LNCaP clone FGC (cell line): ENCODE data around the gene WDFY2.
A peak's percentile ranks its signal among the peaks of the same experiment; 100 is the strongest.
"Not testable (repeated sequence)": the region's sequence is repeated elsewhere in the genome, so short reads cannot be mapped to it uniquely, and the experiment has no call there.

Experiments
- DNase-seq: peaks from one replicate; pipeline ENCODE4 v3.0.0-alpha.2; 2011; ENCODE audit warnings: low read depth
- H3K4me3 ChIP-seq: 2 replicates; pipeline ENCODE4 v1.5.1; 2011; ENCODE audit warnings: mild to moderate bottlenecking, low read depth, low read length, control low read depth
- CTCF ChIP-seq: IDR thresholded peaks from 2 replicates; pipeline ENCODE4 v1.5.1; 2012; ENCODE audit warnings: mild to moderate bottlenecking; ENCODE audit not compliant: control insufficient read depth, insufficient read depth; ENCODE audit errors: extremely low read depth

WDFY2 gene

GRCh38 chr13:51585696-51586095 lies 1.4 kb downstream of the WDFY2 start:
- no peak for TF ChIP-seq CTCF
- H3K4me3 ChIP-seq, result peak overlapping the region; percentile 84
- DNase-seq, result no peak

DNA sequence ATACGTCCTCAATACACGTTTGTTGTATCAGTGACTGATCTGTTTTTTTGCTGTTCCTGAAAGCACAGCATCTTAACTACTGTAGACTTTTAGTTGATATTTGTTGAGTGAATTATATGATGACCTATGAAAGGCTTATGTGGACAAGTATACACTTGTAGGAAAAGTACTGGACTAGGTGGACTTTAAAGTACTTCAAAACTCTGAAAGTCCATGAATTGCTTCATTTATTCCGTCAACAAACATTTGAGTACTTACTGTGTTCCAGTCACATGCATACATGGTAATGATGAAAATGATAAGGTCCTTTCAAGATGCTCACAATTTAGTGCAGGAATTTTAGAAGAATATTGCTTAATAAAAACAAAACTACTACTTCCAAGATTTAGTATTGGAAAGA lies 3.1 kb downstream of the WDFY2 start:
- no peak overlapping the region for H3K4me3 ChIP-seq
- no peak for DNase-seq
- TF ChIP-seq CTCF, result no peak

- TF ChIP-seq CTCF, result no peak
- DNase-seq, result no peak
- no peak overlapping the region for H3K4me3 ChIP-seq
Measured at GRCh38 chr13:51588406-51588949, 4.2 kb downstream of the WDFY2 start.

GRCh38 chr13:51589793-51590192 lies 5.5 kb downstream of the WDFY2 start:
- no peak for DNase-seq
- TF ChIP-seq CTCF, result no peak
- H3K4me3 ChIP-seq, result no peak overlapping the region

DNA sequence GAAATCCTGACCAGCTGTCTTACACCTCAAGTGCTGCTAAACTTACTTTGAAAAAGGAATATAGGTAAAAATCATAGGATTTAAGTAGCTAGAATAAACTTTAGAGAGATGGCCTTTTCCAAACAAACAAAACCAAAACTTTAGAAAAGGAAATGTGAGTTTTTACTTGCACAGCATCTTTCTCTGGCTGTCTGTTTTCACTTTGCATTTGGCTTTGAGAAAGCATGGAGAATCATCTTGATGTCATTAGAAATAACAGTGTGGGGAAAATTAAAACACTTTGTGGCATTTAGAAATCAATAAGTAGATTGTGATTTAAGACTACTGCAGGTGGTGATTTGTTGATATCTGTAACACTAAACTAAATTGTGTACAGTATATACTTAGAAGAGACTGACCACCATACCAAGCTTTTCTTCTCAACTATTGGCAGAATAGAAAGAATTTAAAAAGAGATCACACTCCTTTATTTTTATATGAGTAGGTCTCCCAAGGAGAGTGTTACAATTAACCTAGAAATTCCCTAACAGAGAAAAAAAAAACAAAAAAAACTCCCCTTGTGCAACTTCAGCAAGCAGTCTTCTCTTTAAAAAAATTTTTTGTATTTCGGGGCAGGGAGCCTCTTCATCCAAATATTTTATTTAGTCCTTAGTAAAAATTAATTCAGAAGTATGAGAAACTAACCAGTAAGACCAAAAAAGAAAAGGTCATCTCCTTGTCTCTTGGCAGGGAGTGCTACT lies 6.1 kb downstream of the WDFY2 start:
- no peak for TF ChIP-seq CTCF
- no peak overlapping the region for H3K4me3 ChIP-seq
- no peak for DNase-seq

DNA sequence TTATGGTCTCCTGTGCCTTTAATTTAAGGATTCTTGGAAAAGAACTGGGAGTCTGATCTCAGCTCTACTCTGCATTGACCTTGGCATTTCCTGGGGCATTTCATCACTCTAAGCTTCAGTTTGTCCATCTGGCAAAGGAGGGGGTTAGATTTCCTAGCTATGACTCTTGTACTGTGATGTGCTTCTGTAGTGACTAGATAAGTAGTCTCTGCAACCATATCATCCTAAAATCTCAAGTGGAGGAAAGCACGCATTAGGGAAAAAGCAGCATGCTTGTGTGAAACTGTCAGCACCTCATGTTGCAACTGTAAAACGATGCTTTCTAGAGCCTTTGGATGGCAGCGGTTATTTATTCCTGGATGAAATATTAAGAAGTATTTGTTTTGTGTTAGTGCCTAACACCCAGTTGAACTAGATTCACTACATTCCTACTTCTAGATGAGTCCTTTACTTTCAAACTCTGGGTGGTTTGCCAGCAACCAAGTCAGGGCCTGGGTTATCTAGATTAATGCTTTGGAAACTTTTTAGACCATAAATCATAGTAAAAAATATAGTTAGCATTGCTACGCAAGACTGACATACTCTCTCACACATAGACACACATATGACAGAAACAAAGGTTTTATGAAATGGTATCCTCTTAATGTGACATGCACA lies 6.8 kb downstream of the WDFY2 start:
- DNase-seq, result peak; percentile 81
- TF ChIP-seq CTCF, result no peak
- H3K4me3 ChIP-seq, result peak overlapping the region; percentile 12; the same call in 1 of the 2 replicates

DNA sequence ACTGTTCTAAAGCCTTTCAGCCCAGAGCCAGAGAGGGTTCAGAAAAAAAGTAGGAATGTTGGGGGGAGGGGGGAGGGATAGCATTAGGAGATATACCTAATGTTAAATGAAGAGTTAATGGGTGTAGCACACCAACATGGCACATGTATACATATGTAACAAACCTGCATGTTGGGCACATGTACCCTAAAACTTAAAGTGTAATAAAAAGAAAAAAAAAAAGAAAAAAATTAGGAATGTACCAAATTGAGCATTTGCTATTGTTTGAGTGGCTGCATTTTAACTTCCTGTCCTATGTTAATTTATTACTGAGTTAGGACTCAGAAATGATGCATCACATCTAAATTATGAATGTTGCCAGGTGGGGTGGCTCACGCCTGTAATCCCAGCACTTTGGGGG lies 7.7 kb downstream of the WDFY2 start:
- not testable (repeated sequence) for DNase-seq, H3K4me3 ChIP-seq
